ENCODE data around the gene DTD1.

Gene DTD1

GRCh38 chr20:18650224-18650623 is 62.4 kb downstream of the DTD1 start:
- no peak for TF ChIP-seq CTCF (conservative IDR thresholded peaks at IDR 0.05; ENCODE audit: control insufficient read depth, insufficient read depth, low read depth, low read length)
- H3K4me3 ChIP-seq (ENCODE audit: control insufficient read depth, low read depth, low read length) = no peak overlapping the region
- no peak for DNase-seq (ENCODE audit: low read depth)

GRCh38 chr20:18653736-18654447 is 66.0 kb downstream of the DTD1 start:
- no peak for DNase-seq (ENCODE audit: low read depth)
- H3K4me3 ChIP-seq (ENCODE audit: control insufficient read depth, low read depth, low read length) = no peak overlapping the region

GRCh38 chr20:18654448-18654773 is 66.6 kb downstream of the DTD1 start:
- no peak overlapping the region for H3K4me3 ChIP-seq (ENCODE audit: control insufficient read depth, low read depth, low read length)
- no peak for DNase-seq (ENCODE audit: low read depth)
- no peak for TF ChIP-seq CTCF (conservative IDR thresholded peaks at IDR 0.05; ENCODE audit: control insufficient read depth, insufficient read depth, low read depth, low read length)

More at GRCh38 chr20:18653736-18654447, 66.0 kb downstream of the DTD1 start:
- no peak for TF ChIP-seq CTCF (conservative IDR thresholded peaks at IDR 0.05; ENCODE audit: control insufficient read depth, insufficient read depth, low read depth, low read length)

GRCh38 chr20:18657575-18657974 is 69.7 kb downstream of the DTD1 start:
- no peak for TF ChIP-seq CTCF (conservative IDR thresholded peaks at IDR 0.05; ENCODE audit: control insufficient read depth, insufficient read depth, low read depth, low read length)
- DNase-seq (ENCODE audit: low read depth) = peak; percentile 86
- no peak overlapping the region for H3K4me3 ChIP-seq (ENCODE audit: control insufficient read depth, low read depth, low read length)

GRCh38 chr20:18662279-18663040 is 74.6 kb downstream of the DTD1 start:
- no peak for DNase-seq (ENCODE audit: low read depth)
- no peak for TF ChIP-seq CTCF (conservative IDR thresholded peaks at IDR 0.05; ENCODE audit: control insufficient read depth, insufficient read depth, low read depth, low read length)
- H3K4me3 ChIP-seq (ENCODE audit: control insufficient read depth, low read depth, low read length) = no peak overlapping the region

GRCh38 chr20:18663932-18664331 is 76.1 kb downstream of the DTD1 start:
- H3K4me3 ChIP-seq (ENCODE audit: control insufficient read depth, low read depth, low read length) = no peak overlapping the region
- peak; percentile 59 for DNase-seq (ENCODE audit: low read depth)
- no peak for TF ChIP-seq CTCF (conservative IDR thresholded peaks at IDR 0.05; ENCODE audit: control insufficient read depth, insufficient read depth, low read depth, low read length)
